ENCODE results near the gene DPP10. TPM values are rescaled to one million over a fixed set of nuclear protein-coding genes. Genes with fewer than 3 reads are reported as not detected.
"Not testable (repeated sequence)": the region's sequence is repeated elsewhere in the genome, so short reads cannot be mapped to it uniquely, and the experiment has no call there.

The DPP10 gene
- 1 to 10 TPM; 1.9 to 4.6 (median 3.9) TPM for total RNA-seq

- TF ChIP-seq POLR2AphosphoS5 (IDR thresholded peaks at IDR 0.05): no peak
- TF ChIP-seq POLR2A (IDR thresholded peaks at IDR 0.05): no peak
- no peak for TF ChIP-seq EP300 (IDR thresholded peaks at IDR 0.05)
- no peak for TF ChIP-seq CTCF (IDR thresholded peaks at IDR 0.05)
- peaks cover 25% of the 10 kb centered on the region for H3K27me3 ChIP-seq
- no peaks in the 10 kb centered on the region for H3K36me3 ChIP-seq
- ATAC-seq: no peak
- no peak within 1 kb of the TSS for H3K4me3 ChIP-seq
- no peak within 1 kb of the TSS for H3K27ac ChIP-seq
- H3K9me3 ChIP-seq: no peaks in the 10 kb centered on the region
- WGBS, 2 donors (ENCODE audit: low coverage in 1 of 2): 0 to 3% methylated on average over 1 to 5 of the region's 5 CpGs
- no peaks in the 10 kb centered on the region for H3K4me1 ChIP-seq
Measured at GRCh38 chr2:114442510-114442909, at the start of gene DPP10. TSS of gene DPP10 (plus strand) at chr2:114442641.

GRCh38 chr2:114400890-114401289 lies 41.6 kb upstream of the DPP10 start:
- TF ChIP-seq POLR2A (IDR thresholded peaks at IDR 0.05): no peak
- no peak for TF ChIP-seq CTCF (IDR thresholded peaks at IDR 0.05)
- TF ChIP-seq EP300 (IDR thresholded peaks at IDR 0.05): no peak
- no peak for TF ChIP-seq POLR2AphosphoS5 (IDR thresholded peaks at IDR 0.05)
- no peak overlapping the region for H3K4me3 ChIP-seq
- 69 to 76% methylated on average over 3 of the region's 3 CpGs for WGBS, 2 donors (ENCODE audit: low coverage in 1 of 2)
- no peaks in the 10 kb centered on the region for H3K36me3 ChIP-seq
- no peaks in the 10 kb centered on the region for H3K27me3 ChIP-seq
- no peaks in the 10 kb centered on the region for H3K4me1 ChIP-seq
- no peak overlapping the region for H3K27ac ChIP-seq
- no peaks in the 10 kb centered on the region for H3K9me3 ChIP-seq
- ATAC-seq: no peak

GRCh38 chr2:114405247-114406116 lies 37.0 kb upstream of the DPP10 start:
- Histone ChIP-seq H3K4me3 (no peak overlapping the region), H3K27ac (no peak overlapping the region), H3K27me3 (no peaks in the 10 kb centered on the region), H3K36me3 (no peaks in the 10 kb centered on the region), H3K9me3 (peaks cover 0 to 16% (median 0%) of the 10 kb centered on the region in 3 donors), H3K4me1 (no peaks in the 10 kb centered on the region)
- WGBS, 2 donors (ENCODE audit: low coverage in 1 of 2): 47 to 58% methylated on average over 10 of the region's 10 CpGs
- ATAC-seq: no peak
- TF ChIP-seq EP300 (IDR thresholded peaks at IDR 0.05): no peak
- TF ChIP-seq POLR2AphosphoS5 (IDR thresholded peaks at IDR 0.05): no peak
- TF ChIP-seq POLR2A (IDR thresholded peaks at IDR 0.05): no peak
- TF ChIP-seq CTCF (IDR thresholded peaks at IDR 0.05): no peak

GRCh38 chr2:114406347-114406746 lies 36.1 kb upstream of the DPP10 start:
- no peak overlapping the region for H3K27ac ChIP-seq
- no peaks in the 10 kb centered on the region for H3K4me1 ChIP-seq
- H3K27me3 ChIP-seq: no peaks in the 10 kb centered on the region
- H3K36me3 ChIP-seq: no peaks in the 10 kb centered on the region
- 71 to 76% methylated on average over 2 of the region's 2 CpGs for WGBS, 2 donors (ENCODE audit: low coverage in 1 of 2)
- TF ChIP-seq EP300 (IDR thresholded peaks at IDR 0.05) (no peak), POLR2A (IDR thresholded peaks at IDR 0.05) (no peak), POLR2AphosphoS5 (IDR thresholded peaks at IDR 0.05) (no peak), CTCF (IDR thresholded peaks at IDR 0.05) (no peak)
- peaks cover 0 to 16% (median 0%) of the 10 kb centered on the region in 3 donors for H3K9me3 ChIP-seq
- ATAC-seq: no peak
- no peak overlapping the region for H3K4me3 ChIP-seq

- ATAC-seq, H3K27ac ChIP-seq, H3K27me3 ChIP-seq, H3K36me3 ChIP-seq, H3K4me3 ChIP-seq, H3K4me1 ChIP-seq: not testable (repeated sequence)
- H3K9me3 ChIP-seq: peaks cover 0 to 16% (median 0%) of the 10 kb centered on the region in 3 donors
- WGBS, 2 donors (ENCODE audit: low coverage in 1 of 2): 83 to 95% methylated on average over 2 of the region's 5 CpGs
Measured at GRCh38 chr2:114407353-114407752, 35.1 kb upstream of the DPP10 start.
